Tibial nerve (tissue), 3 donors: ENCODE measurements around the gene IER3.

Experiments
- POLR2A ChIP-seq, 2 donors: fragments of 450-650 bp; IDR thresholded peaks; one replicate each; pipeline ENCODE4 v1.6.1; 2017; ENCODE audit warnings: antibody characterized with exemption in 2 of 2, mild to moderate bottlenecking in 2 of 2, moderate library complexity in 2 of 2
- TF ChIP-seq, protein P1 (sequence below), 5 experiments: fragments of 200-600 bp in 3 of 5; fragments of 450-650 bp in 2 of 5; sonication (generic) in 3 of 5; IDR thresholded peaks; one replicate each; pipeline ENCODE4 v1.5.1; 2016 to 2019; ENCODE audit warnings: antibody characterized with exemption in 5 of 5, mild to moderate bottlenecking in 3 of 5, moderate library complexity in 2 of 5

DNA sequence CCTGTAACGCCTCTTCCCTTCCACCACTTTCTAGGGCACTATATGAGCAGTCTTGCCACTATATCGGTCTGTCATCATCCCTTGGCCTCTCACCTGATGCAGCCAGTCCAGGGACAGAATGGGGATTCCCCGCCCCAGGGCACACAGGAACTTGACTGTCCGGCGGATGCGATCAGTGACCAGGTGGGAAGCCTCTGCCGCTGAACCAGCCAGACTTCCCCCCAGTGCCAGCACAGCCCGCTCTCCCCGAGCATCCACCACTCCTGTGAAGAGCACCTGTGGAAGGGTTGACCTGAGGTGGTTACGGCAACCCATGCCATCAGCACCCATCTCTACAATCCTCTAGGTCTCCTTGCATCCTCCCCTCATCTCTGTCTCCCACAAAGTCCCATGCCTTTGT is 41.3 kb downstream of the IER3 start:
- TF ChIP-seq, protein P1, sequence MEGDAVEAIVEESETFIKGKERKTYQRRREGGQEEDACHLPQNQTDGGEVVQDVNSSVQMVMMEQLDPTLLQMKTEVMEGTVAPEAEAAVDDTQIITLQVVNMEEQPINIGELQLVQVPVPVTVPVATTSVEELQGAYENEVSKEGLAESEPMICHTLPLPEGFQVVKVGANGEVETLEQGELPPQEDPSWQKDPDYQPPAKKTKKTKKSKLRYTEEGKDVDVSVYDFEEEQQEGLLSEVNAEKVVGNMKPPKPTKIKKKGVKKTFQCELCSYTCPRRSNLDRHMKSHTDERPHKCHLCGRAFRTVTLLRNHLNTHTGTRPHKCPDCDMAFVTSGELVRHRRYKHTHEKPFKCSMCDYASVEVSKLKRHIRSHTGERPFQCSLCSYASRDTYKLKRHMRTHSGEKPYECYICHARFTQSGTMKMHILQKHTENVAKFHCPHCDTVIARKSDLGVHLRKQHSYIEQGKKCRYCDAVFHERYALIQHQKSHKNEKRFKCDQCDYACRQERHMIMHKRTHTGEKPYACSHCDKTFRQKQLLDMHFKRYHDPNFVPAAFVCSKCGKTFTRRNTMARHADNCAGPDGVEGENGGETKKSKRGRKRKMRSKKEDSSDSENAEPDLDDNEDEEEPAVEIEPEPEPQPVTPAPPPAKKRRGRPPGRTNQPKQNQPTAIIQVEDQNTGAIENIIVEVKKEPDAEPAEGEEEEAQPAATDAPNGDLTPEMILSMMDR (IDR thresholded peaks at IDR 0.05) = no peak
- no peak for TF ChIP-seq POLR2A (IDR thresholded peaks at IDR 0.05)
